Measurements from ENCODE around the gene FIS1.
A peak's percentile ranks its signal among the peaks of the same experiment; 100 is the strongest.
"Not testable (repeated sequence)": the region's sequence is repeated elsewhere in the genome, so short reads cannot be mapped to it uniquely, and the experiment has no call there.

FIS1 gene

DNA sequence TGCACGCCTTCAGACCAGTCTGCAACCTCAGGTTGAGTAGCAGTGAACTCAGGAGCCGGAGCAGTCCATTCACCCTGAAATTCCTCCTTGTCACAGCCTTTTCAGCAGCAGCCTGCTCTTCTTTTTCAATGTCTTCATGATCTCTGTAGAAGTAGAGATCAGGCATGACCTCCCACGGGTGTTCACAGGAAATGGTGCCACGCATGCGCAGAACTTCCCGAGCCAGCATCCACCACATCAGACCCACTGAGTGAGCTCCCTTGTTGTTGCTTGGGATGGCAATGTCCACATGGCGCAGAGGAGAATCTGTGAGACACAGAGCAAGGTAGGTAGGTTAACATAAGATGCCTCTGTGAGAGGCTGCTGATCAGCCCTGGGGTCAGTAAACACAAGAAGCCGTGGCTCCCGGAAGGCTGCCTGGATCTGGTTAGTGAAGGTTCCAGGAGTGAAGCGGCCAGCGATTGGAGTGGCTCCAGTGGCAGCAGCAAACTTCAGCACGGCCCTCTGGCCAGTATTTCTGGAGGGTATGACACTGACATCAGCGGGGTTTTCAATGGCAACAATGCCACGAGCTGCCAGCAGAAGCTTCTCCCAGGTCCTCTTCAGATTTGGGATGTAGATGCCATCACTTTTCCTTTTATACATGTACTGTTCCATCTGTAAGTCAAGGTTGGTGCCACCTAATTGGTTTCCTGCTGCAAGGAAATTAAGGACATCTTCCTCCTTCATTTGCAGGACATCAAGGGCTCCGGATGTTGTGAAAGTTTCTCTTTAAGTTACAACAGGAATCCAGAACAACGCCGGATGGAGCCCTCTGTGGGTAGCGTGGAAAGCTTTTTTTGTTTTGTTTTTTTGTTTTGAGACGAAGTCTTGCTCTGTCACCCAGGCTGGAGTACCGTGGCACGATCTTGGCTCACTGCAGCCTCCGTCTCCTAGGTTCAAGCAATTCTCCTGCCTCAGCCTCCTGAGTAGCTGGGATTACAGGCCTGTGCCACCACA is 40.8 kb downstream of the FIS1 start:
- DNase-seq (ENCODE audit: low spot score), result not testable (repeated sequence)

GRCh38 chr7:101202603-101202918 is 42.3 kb downstream of the FIS1 start:
- DNase-seq (ENCODE audit: low spot score), result no peak

DNA sequence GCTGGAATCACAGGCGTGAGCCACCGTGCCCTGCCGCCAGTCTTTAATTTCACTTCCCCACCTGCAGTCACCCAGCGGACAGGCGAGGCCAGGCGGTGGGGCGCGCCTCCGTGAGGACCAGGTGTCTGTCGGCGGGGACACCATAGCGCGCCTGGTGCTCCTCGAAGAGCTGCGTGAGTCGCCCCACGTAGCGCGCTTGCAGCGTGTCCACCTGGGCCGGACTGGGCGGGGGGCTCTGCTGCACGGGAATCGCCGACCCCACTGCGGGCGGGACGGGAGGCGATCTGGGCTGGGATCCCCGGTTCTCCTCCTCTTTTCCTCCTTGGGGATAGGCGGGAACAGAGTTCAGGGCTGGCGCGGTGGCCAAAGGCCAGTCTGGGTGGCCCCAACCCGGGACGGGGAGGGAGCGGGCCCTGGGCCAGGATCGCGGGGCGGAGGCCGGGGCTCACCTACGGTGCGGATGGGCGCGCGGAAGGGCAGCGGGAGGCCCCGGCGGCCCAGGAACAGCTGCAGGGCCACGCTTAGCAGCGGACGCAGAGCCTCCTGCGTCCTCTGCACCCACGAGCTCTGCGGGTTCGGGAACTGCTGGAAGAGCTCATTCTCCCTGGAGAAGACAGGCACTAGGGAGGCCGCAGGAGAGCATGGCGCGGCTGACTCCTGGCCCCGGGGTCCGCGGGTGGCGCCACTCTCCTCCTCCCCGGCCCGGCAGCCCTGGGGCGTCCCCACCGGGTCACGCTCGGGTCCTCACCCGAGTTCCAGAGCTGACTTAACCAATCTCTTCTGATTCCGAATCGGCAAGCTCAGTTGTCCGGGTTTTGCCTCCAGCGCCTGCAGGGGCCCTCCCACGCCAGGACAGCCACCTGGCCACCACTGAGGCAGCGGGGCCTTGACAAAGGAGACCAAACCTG is 42.9 kb downstream of the FIS1 start:
- peak; percentile 61 for DNase-seq (ENCODE audit: low spot score)

- peak; percentile 96 for DNase-seq (ENCODE audit: low spot score)
These were observed 43.9 kb downstream of the FIS1 start, which contains the start of gene MOGAT3 for GRCh38 chr7:101200862-101201599. Gene MOGAT3 (minus strand): TSS chr7:101201036. CDS start chr7:101200854, 182 bp downstream.

- peak; percentile 62 for DNase-seq (ENCODE audit: low spot score)
These were observed 44.4 kb downstream of the FIS1 start for GRCh38 chr7:101200504-101200861.

DNA sequence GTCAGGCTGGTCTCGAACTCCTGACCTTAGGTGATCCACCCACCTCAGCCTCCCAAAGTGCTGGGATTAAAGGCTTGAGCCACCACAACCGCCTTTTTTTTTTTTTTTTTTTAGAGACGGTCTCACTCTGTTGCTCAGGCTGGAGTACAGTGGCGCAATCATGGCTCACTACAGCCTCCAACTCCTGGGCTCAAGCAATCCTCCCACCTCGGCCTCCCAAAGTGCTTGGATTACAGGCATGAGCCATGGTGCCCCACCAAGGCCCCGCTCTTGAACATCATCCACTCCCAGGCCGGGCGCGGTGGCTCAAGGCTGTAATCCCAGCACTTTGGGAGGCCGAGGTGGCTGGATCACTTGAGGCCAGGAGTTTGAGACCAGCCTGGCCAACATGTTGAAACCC is 45.4 kb downstream of the FIS1 start:
- DNase-seq (ENCODE audit: low spot score), result not testable (repeated sequence)

DNA sequence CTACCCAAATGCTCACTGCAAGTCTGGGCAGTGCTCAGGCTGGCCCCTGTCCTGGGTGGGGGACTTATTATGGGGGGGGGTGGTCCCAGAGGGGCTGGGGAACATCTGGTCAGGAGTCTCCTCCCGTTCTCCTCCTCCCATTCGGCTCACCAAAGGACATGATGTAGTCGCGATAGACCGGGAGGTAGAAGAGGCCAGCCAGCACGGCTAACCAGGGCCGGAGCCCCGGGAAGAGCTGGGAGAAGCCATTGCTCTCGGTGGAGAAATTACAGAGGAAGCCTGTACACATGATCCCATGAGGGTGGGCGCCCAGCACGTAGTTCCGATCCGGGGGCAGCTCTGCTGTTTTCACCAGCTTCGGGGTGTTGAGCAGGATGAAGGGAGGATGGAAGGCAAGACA is 46.4 kb downstream of the FIS1 start:
- no peak for DNase-seq (ENCODE audit: low spot score)

DNA sequence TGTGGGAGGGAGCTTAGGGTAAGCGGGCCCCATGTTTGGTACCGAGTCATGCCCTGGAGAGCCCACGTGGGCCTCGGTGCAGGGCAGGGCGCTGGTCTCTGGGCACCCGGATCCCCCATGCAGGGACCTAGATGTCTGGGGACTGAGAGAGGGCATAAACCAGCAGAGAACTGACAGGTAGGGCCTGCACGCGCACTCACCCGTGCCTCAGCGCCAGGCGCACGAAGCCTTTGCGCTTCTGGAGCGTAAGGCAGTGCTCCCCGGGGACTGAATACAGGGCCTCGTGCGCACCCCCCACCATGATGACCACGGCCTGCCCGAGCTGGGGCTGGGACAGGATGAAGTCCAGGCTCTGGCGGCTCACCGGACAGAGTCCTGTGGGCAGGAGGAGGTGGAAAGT is 46.9 kb downstream of the FIS1 start:
- DNase-seq (ENCODE audit: low spot score), result no peak

- DNase-seq (ENCODE audit: low spot score), result no peak
These were observed 49.0 kb downstream of the FIS1 start for GRCh38 chr7:101195884-101196283.
